WTC11 (cell line): ENCODE data around the gene PANK4. TPM values are rescaled to one million over a fixed set of nuclear protein-coding genes. Genes with fewer than 3 reads are reported as not detected.

Experiments used
- ATAC-seq: fragments of 200-7000 bp; cut with Tn5 transposase; 2 replicates; pipeline ENCODE4 v1.10.0; 2021; ENCODE audit warnings: mild to moderate bottlenecking, moderate library complexity
- CTCF ChIA-PET: fragments of 300-600 bp; sonication (Branson Sonifier 250); formaldehyde crosslinking; loops from one replicate; lab custom pipeline; 2021; ENCODE audit warnings: antibody characterized with exemption; lab: Charles Lee
- POLR2A ChIA-PET: fragments of 350-600 bp; sonication (Branson Sonifier 250); formaldehyde crosslinking; loops from one replicate; lab custom pipeline; 2021; ENCODE audit warnings: antibody characterized with exemption; lab: Charles Lee
- DNase-seq: peaks from one replicate; pipeline ENCODE4 v3.0.0; 2021; ENCODE audit warnings: low spot score
- H3K27ac Mint-ChIP-seq: 2 replicates; pipeline ENCODE4 v1.8.0; 2021; ENCODE audit warnings: mixed read lengths
- H3K27me3 Mint-ChIP-seq: 2 replicates; pipeline ENCODE4 v1.8.0; 2021; ENCODE audit warnings: low read depth, mild to moderate bottlenecking, moderate library complexity, mixed read lengths
- H3K36me3 Mint-ChIP-seq: 2 replicates; pipeline ENCODE4 v1.8.0; 2021; ENCODE audit warnings: mixed read lengths
- H3K4me1 Mint-ChIP-seq: 2 replicates; pipeline ENCODE4 v1.8.0; 2022; ENCODE audit warnings: mixed read lengths
- H3K4me3 Mint-ChIP-seq: 2 replicates; pipeline ENCODE4 v1.8.0; 2021; ENCODE audit warnings: mild to moderate bottlenecking, moderate library complexity, mixed read lengths
- H3K9me3 Mint-ChIP-seq: 2 replicates; pipeline ENCODE4 v1.8.0; 2021; ENCODE audit warnings: mixed read lengths
- CREB1 ChIP-seq: sonication (generic); formaldehyde crosslinking; IDR thresholded peaks from 2 replicates; pipeline ENCODE4 v1.8.0; 2023; ENCODE audit warnings: mild to moderate bottlenecking, missing genetic modification reagents
- CREM ChIP-seq: sonication (generic); formaldehyde crosslinking; IDR thresholded peaks from 2 replicates; pipeline ENCODE4 v1.8.1; 2022; ENCODE audit warnings: mild to moderate bottlenecking, missing genetic modification reagents, moderate library complexity
- ELF4 ChIP-seq: sonication (generic); formaldehyde crosslinking; IDR thresholded peaks from 2 replicates; pipeline ENCODE4 v1.8.1; 2022; ENCODE audit warnings: low read depth, mild to moderate bottlenecking, moderate library complexity, missing genetic modification reagents
- EMX1 ChIP-seq: fragments of 250-450 bp; sonication (Bioruptor Pico); IDR thresholded peaks from 2 replicates; pipeline ENCODE4 v1.8.0; 2021; ENCODE audit warnings: mild to moderate bottlenecking
- ETV6 ChIP-seq: sonication (generic); formaldehyde crosslinking; IDR thresholded peaks from 2 replicates; pipeline ENCODE4 v1.8.1; 2022; ENCODE audit warnings: mild to moderate bottlenecking, missing genetic modification reagents
- GTF2I ChIP-seq: fragments of 250-450 bp; sonication (Bioruptor Pico); conservative IDR thresholded peaks from 2 replicates; pipeline ENCODE4 v1.4.0; 2021; ENCODE audit warnings: mild to moderate bottlenecking
- HMGXB4 ChIP-seq: sonication (generic); formaldehyde crosslinking; IDR thresholded peaks from 2 replicates; pipeline ENCODE4 v1.8.1; 2023; ENCODE audit warnings: mild to moderate bottlenecking, moderate library complexity, missing genetic modification reagents
- JUN ChIP-seq: sonication (generic); formaldehyde crosslinking; IDR thresholded peaks from 2 replicates; pipeline ENCODE4 v1.8.0; 2023; ENCODE audit warnings: mild to moderate bottlenecking, missing genetic modification reagents
- NFATC4 ChIP-seq: fragments of 250-450 bp; sonication (Bioruptor Pico); IDR thresholded peaks from 2 replicates; pipeline ENCODE4 v1.9.0; 2021; ENCODE audit warnings: mild to moderate bottlenecking
- NFE2L1 ChIP-seq: sonication (generic); formaldehyde crosslinking; IDR thresholded peaks from 2 replicates; pipeline ENCODE4 v1.8.1; 2023; ENCODE audit warnings: missing genetic modification reagents
- NR3C1 ChIP-seq: sonication (generic); formaldehyde crosslinking; conservative IDR thresholded peaks from 2 replicates; pipeline ENCODE4 v1.8.1; 2023; ENCODE audit warnings: low read depth, mild to moderate bottlenecking, missing genetic modification reagents
- PREB ChIP-seq: sonication (generic); formaldehyde crosslinking; IDR thresholded peaks from 2 replicates; pipeline ENCODE4 v1.8.1; 2022; ENCODE audit warnings: mild to moderate bottlenecking, missing genetic modification reagents, moderate library complexity, borderline replicate concordance
- SOX15 ChIP-seq: fragments of 250-450 bp; sonication (Bioruptor Pico); IDR thresholded peaks from 2 replicates; pipeline ENCODE4 v1.9.0; 2021; ENCODE audit warnings: mild to moderate bottlenecking
- TP53 ChIP-seq: sonication (generic); formaldehyde crosslinking; IDR thresholded peaks from 2 replicates; pipeline ENCODE4 v1.8.1; 2023; ENCODE audit warnings: mild to moderate bottlenecking, missing genetic modification reagents
- USF2 ChIP-seq: sonication (generic); formaldehyde crosslinking; IDR thresholded peaks from 2 replicates; pipeline ENCODE4 v1.8.1; 2023; ENCODE audit warnings: mild to moderate bottlenecking, missing genetic modification reagents, moderate library complexity
- ZNF219 ChIP-seq: sonication (generic); formaldehyde crosslinking; IDR thresholded peaks from 2 replicates; pipeline ENCODE4 v1.8.0; 2023; ENCODE audit warnings: missing genetic modification reagents, mild to moderate bottlenecking, borderline replicate concordance
- ZNF512 ChIP-seq: sonication (generic); formaldehyde crosslinking; IDR thresholded peaks from 2 replicates; pipeline ENCODE4 v1.8.1; 2022; ENCODE audit warnings: missing genetic modification reagents, borderline replicate concordance
- total RNA-seq: library from RNA; stranded (reverse); gene quantifications from 3 replicates; pipeline ENCODE4 v1.2.3, GENCODE V29; 2021
- TF ChIP-seq, protein P1 (sequence below): sonication (generic); formaldehyde crosslinking; IDR thresholded peaks from 2 replicates; pipeline ENCODE4 v1.8.1; 2023; ENCODE audit warnings: mild to moderate bottlenecking, missing genetic modification reagents
- TF ChIP-seq, protein P2 (sequence below): fragments of 250-450 bp; sonication (Bioruptor Pico); IDR thresholded peaks from 2 replicates; pipeline ENCODE4 v1.8.0; 2021; ENCODE audit warnings: mild to moderate bottlenecking
- TF ChIP-seq, protein P3 (sequence below): sonication (generic); formaldehyde crosslinking; IDR thresholded peaks from 2 replicates; pipeline ENCODE4 v1.8.1; 2022; ENCODE audit warnings: low read depth, mild to moderate bottlenecking, moderate library complexity, missing genetic modification reagents, borderline replicate concordance

Gene PANK4
- total RNA-seq, 1 experiment from 2014 or later: 52.5 TPM

DNA sequence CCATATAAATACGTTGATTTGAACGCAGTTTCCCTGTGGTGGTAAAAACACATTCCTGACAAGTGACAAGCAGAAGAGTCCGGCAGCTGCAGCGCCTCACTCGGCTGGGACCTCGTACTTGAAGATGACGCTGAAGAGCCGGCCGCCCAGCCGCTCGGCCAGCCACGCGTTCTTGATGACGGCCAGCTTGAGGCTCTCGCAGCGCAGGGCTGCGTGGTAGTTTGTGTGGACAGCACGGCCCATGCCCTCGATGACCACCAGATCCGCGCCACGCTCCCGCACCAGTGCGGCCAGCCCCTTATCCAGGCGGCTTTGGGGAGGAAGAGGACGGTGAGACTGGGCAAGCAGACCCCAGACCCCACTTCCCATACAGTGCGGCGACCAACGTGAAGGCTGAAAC lies 17.6 kb downstream of the PANK4 start:
- DNase-seq: no peak
- TF ChIP-seq, protein P1, sequence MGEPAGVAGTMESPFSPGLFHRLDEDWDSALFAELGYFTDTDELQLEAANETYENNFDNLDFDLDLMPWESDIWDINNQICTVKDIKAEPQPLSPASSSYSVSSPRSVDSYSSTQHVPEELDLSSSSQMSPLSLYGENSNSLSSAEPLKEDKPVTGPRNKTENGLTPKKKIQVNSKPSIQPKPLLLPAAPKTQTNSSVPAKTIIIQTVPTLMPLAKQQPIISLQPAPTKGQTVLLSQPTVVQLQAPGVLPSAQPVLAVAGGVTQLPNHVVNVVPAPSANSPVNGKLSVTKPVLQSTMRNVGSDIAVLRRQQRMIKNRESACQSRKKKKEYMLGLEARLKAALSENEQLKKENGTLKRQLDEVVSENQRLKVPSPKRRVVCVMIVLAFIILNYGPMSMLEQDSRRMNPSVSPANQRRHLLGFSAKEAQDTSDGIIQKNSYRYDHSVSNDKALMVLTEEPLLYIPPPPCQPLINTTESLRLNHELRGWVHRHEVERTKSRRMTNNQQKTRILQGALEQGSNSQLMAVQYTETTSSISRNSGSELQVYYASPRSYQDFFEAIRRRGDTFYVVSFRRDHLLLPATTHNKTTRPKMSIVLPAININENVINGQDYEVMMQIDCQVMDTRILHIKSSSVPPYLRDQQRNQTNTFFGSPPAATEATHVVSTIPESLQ (CRISPR knock-in tag): no peak
- TF ChIP-seq ZNF219 (no peak), CREB1 (CRISPR knock-in tag) (no peak), NR3C1 (CRISPR knock-in tag) (no peak), NFATC4 (no peak), USF2 (no peak), CREM (no peak), EMX1 (no peak), PREB (CRISPR knock-in tag) (no peak), ETV6 (no peak), ZNF512 (CRISPR knock-in tag) (no peak)
- CTCF ChIA-PET: no interaction called here
- POLR2A ChIA-PET: no interaction called here
- no peaks in the 10 kb centered on the region for H3K27me3 Mint-ChIP-seq
- no peaks in the 10 kb centered on the region for H3K9me3 Mint-ChIP-seq
- H3K27ac Mint-ChIP-seq: no peak overlapping the region
- H3K4me1 Mint-ChIP-seq: no peaks in the 10 kb centered on the region
- H3K36me3 Mint-ChIP-seq: peaks cover 17% of the 10 kb centered on the region
- H3K4me3 Mint-ChIP-seq: no peak overlapping the region
- no peak for ATAC-seq

- TF ChIP-seq, protein P2, sequence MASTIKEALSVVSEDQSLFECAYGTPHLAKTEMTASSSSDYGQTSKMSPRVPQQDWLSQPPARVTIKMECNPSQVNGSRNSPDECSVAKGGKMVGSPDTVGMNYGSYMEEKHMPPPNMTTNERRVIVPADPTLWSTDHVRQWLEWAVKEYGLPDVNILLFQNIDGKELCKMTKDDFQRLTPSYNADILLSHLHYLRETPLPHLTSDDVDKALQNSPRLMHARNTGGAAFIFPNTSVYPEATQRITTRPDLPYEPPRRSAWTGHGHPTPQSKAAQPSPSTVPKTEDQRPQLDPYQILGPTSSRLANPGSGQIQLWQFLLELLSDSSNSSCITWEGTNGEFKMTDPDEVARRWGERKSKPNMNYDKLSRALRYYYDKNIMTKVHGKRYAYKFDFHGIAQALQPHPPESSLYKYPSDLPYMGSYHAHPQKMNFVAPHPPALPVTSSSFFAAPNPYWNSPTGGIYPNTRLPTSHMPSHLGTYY: no peak
- TF ChIP-seq, protein P3, sequence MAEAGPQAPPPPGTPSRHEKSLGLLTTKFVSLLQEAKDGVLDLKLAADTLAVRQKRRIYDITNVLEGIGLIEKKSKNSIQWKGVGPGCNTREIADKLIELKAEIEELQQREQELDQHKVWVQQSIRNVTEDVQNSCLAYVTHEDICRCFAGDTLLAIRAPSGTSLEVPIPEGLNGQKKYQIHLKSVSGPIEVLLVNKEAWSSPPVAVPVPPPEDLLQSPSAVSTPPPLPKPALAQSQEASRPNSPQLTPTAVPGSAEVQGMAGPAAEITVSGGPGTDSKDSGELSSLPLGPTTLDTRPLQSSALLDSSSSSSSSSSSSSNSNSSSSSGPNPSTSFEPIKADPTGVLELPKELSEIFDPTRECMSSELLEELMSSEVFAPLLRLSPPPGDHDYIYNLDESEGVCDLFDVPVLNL (CRISPR knock-in tag): no peak
- TF ChIP-seq GTF2I (no peak), HMGXB4 (CRISPR knock-in tag) (no peak), NFE2L1 (CRISPR knock-in tag) (no peak), TP53 (CRISPR knock-in tag) (no peak), JUN (no peak), SOX15 (CRISPR knock-in tag) (no peak), ELF4 (CRISPR knock-in tag) (no peak), ZNF512 (CRISPR knock-in tag) (no peak)
- DNase-seq (no peak), ATAC-seq (no peak)
- ChIA-PET POLR2A (no interaction called here), CTCF (no interaction called here)
- no peaks in the 10 kb centered on the region for H3K9me3 Mint-ChIP-seq
- no peaks in the 10 kb centered on the region for H3K4me1 Mint-ChIP-seq
- H3K27me3 Mint-ChIP-seq: no peaks in the 10 kb centered on the region
- H3K4me3 Mint-ChIP-seq: no peak overlapping the region
- H3K27ac Mint-ChIP-seq: no peak overlapping the region
- peaks cover 15% of the 10 kb centered on the region for H3K36me3 Mint-ChIP-seq
These were observed 18.2 kb downstream of the PANK4 start for GRCh38 chr1:2508180-2508579.
